Amniotic stem cell (primary cell): Measurements from ENCODE around the gene ZNF277.
"Not testable (repeated sequence)": the region's sequence is repeated elsewhere in the genome, so short reads cannot be mapped to it uniquely, and the experiment has no call there.

ENCODE experiments used
- DNase-seq: peaks from one replicate; lab custom pipeline; 2025; lab: John Stamatoyannopoulos, UW

The ZNF277 gene

DNA sequence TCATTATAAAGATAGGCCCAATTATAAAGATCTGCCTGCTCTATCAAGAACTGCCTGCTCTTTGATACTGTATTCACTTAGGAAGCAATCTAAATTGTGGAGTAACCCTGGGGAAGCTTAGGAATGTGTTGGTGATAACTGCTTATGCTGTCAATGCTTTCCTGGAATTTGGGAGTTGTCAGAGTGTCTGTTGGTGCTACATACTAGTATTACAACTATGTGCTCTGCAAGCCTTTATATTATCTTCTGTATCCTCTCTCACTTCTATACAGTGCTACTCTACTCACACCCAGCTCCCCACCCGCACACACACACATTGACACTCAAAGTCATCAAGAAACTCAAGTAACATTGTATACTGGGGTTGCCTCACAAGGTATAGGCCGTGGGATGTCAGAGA lies 6.1 kb downstream of the ZNF277 start:
- no peak for DNase-seq

DNA sequence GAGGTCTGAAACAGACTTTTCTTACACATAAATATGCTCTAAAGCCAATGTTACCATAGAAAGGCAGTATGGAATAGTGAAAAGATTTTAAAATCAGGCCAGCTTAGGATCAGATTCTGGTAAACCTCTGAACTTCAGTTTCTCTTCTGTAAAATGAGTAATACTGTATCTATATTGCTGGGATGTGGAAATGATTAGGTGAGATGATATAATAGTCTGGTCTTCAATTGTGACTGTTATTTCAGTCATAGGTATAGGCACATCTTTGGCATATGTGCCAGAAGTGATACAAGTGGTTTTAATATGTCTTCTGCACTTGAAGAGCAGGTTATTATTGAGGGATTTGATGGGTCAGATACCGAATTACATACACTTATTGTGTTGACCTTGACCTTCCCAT lies 7.2 kb downstream of the ZNF277 start:
- no peak for DNase-seq

DNA sequence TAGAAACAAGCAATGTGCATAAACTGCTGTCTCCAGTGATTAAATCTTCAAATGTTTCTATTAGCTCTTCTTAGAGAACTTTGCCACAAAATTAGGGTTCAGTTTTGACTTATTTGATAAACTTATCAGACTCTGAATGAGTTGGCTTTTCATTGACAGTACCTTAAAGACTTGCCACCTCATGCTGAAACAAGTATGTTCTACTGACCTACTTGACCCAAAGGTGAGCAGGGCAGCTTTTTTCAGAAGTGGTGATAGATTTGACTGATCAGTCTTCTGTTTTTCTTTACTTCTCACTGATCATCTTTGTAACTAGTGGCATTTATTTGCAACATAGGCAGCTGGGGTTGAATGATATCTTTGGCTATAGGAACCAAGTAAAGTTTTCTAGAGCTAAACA lies 7.8 kb downstream of the ZNF277 start:
- no peak for DNase-seq

DNA sequence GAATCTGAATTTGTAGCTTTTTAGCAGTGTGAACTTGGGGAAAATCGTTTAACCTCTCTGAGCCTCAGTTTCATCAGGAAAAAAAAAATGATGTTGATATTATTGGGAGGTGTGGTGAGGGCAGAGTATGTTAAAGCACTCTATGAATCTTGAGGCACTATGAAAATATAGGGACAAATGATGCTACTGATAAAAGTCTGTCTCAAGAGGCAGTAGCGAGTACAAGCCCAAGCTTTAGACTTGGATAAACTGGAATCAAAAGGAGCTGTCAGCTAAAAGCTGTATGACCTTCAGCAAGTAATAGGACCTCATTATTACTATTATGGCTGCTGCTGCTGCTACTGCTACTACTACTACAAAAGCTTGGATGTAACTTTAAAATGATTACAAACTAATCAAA lies 8.4 kb downstream of the ZNF277 start:
- no peak for DNase-seq

DNA sequence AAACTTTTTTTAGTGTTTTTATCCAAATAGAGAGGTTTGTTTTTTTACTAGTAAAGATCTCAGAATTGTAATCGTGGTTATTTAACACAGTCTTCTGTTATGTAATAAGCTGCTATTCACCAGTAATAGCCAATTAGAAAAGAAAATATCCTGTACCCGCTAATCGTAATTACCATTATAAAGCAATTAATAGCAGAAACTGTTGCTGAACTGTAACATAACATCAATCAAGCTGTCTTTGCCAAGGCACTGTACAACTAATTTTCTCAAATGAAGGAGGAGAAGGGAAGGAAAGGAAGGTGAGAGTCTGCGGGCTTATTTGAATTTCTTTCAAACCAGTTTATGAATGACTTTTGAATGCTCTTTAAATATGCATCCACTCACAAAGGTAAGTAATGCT lies 9.3 kb downstream of the ZNF277 start:
- DNase-seq = no peak

DNA sequence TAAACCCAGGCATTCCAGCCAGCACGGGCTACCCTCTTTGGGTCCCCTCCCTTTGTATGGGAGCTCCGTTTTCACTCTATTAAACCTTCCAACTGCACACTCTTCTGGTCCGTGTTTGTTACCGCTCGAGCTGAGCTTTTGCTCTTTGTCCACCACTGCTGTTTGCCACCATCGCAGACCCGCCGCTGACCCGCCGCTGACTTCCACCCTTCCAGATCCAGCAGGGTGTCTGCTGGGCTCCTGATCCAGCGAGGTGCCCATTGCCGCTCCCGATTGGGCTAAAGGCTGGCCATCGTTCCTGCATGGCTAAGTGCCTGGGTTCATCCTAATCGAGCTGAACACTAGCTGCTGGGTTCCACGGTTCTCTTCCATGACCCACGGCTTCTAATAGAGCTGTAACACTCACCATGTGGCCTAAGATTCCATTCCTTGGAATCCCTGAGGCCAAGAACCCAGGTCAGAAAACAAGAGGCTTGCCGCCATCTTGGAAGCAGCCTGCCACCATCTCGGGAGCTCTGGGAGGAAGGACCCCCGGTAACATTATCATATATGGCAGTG lies 14.5 kb downstream of the ZNF277 start:
- DNase-seq = no peak

DNA sequence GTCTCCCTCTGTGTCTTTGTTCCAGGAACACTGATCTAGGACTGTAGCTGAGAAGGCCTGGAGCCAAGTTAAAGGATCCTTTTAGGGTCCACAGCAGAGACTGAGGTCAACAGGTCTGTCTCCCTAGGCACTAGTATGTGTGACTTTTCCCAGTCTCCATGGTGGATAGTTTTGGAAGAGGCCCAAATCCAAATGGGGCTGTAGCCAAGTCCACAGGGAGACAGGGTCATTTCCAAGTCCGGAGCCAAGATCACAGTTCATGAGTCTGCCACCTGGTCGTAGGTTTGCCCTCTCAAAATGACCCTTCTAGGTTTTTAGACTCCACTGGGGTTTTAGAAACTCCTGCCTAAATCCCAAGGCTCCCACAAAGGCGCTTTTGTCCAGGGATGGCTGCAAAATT lies 16.8 kb downstream of the ZNF277 start:
- no peak for DNase-seq

DNA sequence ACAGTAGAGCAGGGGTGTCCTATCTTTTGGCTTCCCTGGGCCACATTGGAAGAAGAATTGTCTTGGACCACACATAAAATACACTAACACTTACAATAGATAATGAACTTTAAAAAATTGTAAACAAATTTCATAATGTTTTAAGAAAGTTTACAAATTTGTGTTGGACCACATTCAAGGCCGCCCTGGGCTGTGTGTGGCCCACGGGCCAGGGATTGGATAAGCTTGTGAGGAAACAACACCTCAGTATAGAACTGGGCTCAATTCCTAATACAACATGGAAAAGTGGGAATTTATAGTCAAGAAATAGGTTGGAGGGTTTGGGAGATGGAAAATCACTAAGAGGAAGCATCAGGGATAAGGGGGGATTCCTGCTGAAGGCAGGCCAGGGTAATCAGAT lies 17.7 kb downstream of the ZNF277 start:
- DNase-seq = no peak

DNA sequence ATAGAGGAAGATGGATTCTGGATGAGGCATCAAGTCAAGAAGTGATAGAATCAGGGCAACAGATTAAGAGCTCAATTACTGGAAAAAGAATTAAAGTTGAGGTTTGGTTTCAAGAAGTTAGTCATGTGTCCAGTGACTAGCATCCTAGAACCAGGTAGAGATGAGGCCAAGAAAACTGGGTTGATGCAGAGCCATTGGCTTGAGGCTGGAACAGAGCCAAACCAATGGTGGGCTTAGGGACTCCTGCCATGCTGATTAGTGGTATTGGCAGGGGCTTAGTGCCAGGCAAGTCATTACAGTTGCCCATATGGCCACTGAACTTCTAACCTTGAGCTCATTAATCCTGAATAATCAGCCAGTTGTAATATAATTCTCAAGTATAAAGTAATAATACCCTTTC lies 18.5 kb downstream of the ZNF277 start:
- no peak for DNase-seq

DNA sequence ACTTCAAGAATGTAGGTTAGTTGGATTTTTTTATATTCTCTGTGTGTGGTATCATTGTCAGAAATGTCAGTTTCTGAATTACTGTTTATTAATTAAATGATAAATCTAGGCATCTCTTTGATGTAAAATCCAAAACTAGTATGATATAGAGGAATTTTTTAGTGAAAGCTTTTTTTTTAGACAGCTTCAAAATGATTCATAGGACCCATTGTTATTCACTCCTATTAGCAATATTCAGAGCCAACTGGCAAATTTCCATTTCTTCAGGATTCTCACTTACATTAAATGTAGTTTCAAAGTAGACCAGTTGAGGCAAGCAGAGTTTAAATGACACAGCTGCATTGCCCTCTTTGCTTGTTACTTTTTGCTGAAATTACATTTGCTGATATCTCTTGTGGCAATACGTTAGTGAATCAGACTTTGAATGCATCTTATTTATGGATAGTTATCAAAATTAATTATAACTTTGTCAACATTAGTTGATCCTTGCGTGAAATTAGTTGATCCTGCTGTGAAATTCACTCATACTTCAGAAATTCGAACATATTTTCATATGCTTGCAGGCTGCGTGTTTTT lies 20.3 kb downstream of the ZNF277 start:
- no peak for DNase-seq

DNA sequence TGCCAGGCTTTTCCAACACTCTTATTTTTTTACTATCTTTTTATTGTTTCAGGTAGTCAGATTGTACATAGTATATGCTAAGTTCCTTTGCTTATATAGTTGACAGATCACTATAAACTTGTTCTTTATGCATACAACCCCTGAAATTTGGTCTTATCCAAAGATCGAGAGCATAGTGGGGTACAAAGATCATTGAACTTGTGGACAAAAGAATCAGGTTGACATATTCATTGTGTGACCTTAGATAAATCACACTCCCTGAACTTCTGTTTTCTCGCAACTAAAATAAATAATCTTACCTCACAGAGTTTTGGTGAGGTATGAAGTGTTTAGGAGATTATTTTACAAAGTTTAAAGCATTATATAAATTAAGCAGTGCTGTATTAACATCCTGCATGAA lies 22.1 kb downstream of the ZNF277 start:
- DNase-seq = no peak

DNA sequence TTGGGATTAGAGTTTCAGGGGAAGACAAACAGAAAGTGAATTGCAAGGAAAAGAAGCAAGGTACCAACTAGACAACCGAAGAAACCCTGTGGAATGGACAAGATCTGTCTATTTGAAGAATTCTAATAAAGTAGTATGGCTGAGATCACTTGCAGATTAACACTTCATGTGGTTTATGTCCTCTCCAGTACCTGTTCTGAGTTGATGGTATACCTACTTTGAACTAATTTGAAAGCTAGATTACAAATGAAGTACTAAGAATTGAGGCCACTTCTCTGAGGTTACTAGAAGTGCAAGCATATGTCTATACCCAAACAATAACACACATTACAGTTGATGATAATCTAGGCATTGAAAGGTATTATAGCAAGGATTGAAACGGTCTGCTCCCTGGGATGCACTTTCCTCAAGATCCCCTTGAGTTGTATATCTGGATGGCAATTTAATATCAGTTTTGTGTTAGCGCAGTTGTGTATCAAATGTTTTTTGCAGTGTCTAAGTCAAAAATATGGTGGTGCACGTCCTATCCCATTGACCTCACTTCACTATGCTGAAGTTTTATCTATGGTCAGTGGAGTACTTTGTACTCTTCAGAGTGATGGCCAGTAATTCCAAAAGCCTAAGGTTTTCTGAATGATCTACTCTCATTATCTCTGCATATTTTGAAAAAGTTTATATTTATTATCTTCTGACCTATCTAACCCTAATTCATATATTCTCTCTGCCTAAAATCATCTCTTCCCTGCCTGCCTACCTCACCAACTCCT lies 25.9 kb downstream of the ZNF277 start:
- DNase-seq = no peak

DNA sequence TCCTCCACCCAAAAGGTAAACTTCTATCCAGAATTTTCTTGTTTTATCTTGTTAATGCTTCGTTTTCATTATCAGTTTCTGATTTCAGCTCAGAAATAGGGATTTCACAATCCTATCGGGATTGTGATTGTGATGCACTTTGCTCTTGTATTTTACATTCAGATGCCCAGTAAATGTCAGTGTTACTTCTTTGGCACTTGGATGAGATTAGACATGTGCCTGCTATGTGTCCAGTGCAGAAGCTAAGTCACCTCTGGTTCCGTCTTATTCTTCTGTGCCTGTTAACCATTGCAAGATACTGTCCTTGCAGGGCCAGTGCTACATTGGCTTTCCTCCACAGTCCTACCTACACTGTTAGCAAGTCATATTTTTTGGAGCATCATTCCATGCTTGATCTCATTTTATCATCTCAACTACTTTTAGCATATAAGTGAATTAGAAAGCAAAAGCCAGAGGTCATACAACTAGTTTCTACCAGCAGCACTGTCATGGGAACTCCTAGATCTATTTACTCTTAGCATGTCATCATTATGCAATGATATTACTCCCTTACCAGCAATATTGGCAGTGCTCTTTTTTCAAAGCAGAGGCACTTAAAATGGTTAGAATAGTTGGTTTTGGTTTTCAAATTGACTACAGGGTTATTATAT lies 26.7 kb downstream of the ZNF277 start:
- no peak for DNase-seq

DNA sequence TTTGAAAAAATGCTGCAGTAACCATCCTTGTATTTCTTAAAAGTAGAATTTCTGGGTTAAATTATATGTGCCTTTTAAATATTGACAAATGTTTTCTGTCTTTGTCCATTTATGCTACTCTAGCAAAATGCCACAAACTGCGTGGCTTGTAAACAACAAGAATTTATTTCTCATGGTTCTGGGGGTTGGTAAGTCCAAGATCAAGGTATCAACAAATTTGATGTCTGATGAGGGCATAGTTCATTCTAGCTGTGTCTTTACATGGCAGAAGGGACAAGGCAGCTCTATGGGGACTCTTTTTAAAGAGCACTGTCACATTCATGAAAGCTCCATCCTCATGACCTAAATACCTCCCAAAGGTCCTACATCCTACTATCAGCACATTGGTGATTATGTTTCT lies 27.7 kb downstream of the ZNF277 start:
- no peak for DNase-seq

DNA sequence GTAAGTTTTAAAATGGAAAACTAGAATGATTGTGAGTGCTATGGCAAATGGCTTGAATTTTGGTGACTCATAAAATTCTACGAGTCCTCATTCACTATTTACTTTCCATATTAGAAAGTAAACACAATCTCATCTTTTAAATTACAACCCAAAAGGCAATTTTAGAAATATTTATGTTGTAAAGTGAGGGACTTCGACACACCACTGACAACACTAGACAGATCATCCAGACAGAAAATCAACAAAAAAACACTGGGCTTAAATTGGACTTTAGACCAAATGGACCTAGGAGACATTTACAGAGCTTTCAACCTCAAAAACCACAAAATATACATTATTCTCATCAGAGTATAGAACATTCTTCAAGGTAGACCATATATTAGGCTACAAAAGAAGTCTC lies 30.1 kb downstream of the ZNF277 start:
- no peak for DNase-seq

DNA sequence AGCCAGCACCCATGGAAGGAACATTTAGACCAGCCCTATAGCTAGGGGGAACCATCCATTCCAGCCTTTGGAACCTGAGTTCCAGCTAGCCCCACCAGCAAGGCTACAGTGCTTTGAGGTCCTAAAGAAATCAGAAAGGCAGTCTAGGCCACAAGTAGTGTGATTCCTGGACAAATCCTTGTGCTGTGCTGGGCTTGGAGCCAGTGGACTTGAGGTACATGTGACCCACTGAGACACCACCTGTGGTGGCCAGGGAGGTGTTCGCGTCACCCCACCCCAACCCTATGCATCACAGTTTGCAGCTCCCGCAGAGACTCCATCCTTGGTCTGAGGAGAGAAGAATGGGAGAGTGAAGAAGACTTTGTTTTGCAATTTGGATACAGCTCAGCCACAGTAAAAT lies 31.8 kb downstream of the ZNF277 start:
- no peak for DNase-seq

DNA sequence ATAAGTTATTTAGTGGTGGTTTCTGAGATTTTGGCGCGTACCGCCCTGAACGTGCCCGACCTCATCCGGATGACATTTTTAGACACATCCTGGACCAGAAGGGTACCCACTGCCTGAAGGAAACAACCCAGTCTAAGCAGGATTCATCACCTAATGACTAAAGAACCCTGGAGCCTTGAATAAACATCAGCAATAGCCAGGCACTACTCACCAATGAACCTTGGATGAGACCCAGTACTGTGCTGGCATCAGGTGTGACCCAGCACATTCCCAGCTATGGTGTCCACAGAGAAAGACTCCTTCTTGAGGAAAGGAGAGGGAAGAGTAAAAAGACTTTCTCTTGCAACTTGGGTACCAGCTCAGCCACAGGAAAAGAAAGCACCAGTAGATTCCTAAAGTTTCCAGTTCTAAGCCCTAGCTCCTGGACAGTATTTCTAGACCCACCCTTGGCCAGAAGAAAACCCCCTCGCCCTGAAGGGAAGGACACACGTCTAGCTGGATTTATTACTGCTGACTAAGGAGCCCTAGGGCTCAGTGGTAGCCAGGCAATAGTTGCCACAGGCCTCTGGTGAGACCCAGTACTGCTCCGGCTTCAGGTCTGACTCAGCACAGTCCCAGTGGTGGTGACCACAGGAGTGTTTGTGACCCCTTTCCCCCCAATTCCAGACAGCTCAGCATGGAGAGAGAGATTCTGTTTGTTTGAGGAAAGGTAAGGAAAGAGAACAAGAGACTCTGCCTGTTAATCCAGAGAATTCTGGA lies 32.5 kb downstream of the ZNF277 start:
- DNase-seq = no peak

DNA sequence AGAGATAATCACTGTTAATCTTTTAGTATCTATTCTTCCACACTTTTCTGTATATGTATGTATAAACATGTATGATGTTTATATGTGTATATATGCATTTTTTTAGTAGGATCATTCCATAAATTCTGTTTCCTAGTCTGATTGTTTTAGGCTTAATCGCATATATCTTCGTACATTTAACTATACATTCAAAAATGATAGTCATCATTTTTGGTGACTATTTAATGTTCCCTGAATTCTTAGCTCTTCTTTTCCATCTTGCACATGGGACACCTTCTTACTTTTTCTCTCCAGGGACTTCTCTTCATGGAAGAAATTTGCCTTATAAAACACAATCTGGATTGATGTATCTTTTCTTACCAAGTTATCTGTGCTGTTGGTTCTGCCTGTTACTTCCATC lies 42.1 kb downstream of the ZNF277 start:
- no peak for DNase-seq

DNA sequence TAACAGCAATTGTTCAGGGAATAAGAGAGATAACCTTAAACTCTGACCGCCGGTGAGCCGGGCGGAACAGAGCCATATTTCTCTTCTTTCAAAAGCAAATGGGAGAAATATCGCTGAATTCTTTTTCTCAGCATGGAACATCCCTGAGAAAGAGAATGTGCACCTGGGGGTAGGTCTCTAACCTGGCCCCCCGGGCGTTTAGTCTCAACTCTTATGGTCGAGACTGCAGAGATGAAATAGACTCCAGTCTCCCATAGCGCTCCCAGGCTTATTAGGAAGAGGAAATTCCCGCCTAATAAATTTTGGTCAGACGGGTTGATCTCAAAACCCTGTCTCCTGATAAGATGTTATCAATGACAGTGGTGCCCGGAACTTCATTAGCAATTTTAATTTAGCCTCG lies 43.5 kb downstream of the ZNF277 start:
- not testable (repeated sequence) for DNase-seq

DNA sequence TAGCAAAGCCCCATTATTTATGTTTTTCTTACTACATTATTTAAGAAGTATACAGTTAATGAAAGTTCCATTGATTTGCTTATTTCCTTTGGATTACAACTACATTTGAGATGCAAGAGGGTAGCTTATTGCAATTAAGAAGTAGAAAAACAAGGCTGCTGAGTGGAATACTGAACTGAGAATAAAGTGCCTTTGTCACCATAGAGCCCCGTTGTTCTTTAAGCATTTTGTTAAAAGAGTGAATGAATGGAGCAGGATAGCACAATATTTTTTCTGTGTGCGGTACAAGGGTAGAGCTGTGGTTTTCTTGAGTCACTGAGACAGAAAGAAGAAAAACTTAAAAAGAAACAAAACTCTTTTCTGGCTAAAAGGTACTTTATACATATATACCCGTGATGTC lies 45.6 kb downstream of the ZNF277 start:
- DNase-seq = no peak

DNA sequence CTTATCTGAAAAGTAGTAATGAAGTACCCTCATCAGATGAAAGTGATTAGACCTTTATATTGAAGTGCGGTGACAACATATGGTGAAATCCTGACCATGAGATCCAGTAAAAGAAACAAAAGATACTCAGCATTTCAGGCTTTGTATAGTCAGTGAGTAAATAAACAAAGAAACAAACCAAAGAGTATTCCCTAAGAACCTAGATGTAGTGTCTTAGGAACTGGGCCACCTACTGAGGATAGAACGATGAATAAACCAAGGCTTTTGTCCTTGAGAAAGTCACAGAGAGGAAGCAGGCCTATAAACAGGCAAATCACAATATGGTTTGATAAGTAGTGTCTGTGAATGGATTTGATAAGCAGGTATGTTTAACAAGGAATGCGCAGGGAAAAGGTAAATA lies 46.2 kb downstream of the ZNF277 start:
- DNase-seq = no peak

DNA sequence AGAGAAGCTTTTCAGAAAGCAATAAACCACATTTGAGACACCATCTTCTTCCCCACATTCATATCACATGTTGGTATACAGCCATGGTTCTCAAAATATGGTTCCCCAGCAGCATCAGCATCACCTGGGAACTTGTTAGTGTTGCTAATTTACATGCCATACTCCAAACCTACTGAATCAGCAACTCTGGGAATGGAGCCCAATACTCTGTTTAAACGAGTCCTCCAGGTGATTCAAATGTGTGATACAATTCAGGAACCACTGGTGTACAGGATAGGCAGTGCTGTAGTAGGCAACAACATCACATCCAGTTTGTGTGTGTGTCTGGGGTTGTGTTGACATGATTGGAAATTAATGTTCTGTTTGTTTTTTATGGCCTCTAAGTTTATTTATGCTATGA lies 47.7 kb downstream of the ZNF277 start:
- DNase-seq = no peak
